HCT116 (cell line): Measurements from ENCODE around the gene STAT4. TPM values are rescaled to one million over a fixed set of nuclear protein-coding genes. Genes with fewer than 3 reads are reported as not detected.

Experiments
- ATAC-seq: fragments of 200-7000 bp; cut with Tn5 transposase; 2 replicates; pipeline ENCODE4 v1.9.1; 2020; ENCODE audit warnings: mild to moderate bottlenecking, moderate library complexity
- BruUV-seq: library from RNA; stranded (reverse); fragments of 400-500 nt; replicated peaks from 2 replicates; lab custom pipeline; 2021; lab: Mats Ljungman, UMichigan
- CTCF ChIA-PET: fragments of 300-600 bp; sonication (Branson Sonifier 250); formaldehyde crosslinking; loops from one replicate; lab custom pipeline; 2021; ENCODE audit warnings: antibody characterized with exemption; lab: Charles Lee
- POLR2A ChIA-PET: fragments of 300-600, 350-600 bp; sonication (Branson Sonifier 250); formaldehyde crosslinking; loops from one replicate; lab custom pipeline; 2021; ENCODE audit warnings: antibody characterized with exemption; lab: Charles Lee
- RAD21 ChIA-PET, 2 experiments: fragments of 300-600 bp; sonication (Branson Sonifier 250); formaldehyde crosslinking; loops; one replicate each; lab custom pipeline; 2023; ENCODE audit warnings: low total read pairs in 2 of 2; ENCODE audit not compliant: uncharacterized antibody in 2 of 2, unreplicated experiment in 2 of 2, low non-redundant PET in 1 of 2; lab: Charles Lee
- DNase-seq: peaks from one replicate; pipeline ENCODE4 v3.0.0-alpha.2; 2010; ENCODE audit warnings: low read depth, low spot score
- H2AFZ ChIP-seq: fragments of 200-600 bp; shearing (Covaris generic), sonication (generic); 2 replicates; pipeline ENCODE4 v1.6.1; 2017; ENCODE audit warnings: low read depth, mixed run types, mixed read lengths, antibody characterized with exemption, low read length; ENCODE audit not compliant: poor library complexity, severe bottlenecking
- H3K27ac ChIP-seq: 2 replicates; pipeline ENCODE4 v1.5.1; 2012; ENCODE audit warnings: low read depth, low read length
- H3K27me3 ChIP-seq: fragments of 200-600 bp; sonication (generic); 2 replicates; pipeline ENCODE4 v1.6.1; 2016; ENCODE audit warnings: mixed run types, low read length, mixed read lengths; ENCODE audit not compliant: insufficient read depth
- H3K36me3 ChIP-seq, 2 experiments: fragments of 200-500 bp in 1 of 2; fragments of 200-600 bp in 1 of 2; sonication (Bioruptor generic) in 1 of 2; sonication (generic) in 1 of 2; 2 replicates each; pipeline versions ENCODE4 v1.5.1 to v1.6.1; 2014 to 2016; ENCODE audit warnings: low read length in 2 of 2, inconsistent platforms in 1 of 2, mixed read lengths in 1 of 2, mixed run types in 1 of 2; ENCODE audit not compliant: insufficient read depth in 2 of 2, control insufficient read depth in 1 of 2
- H3K4me1 ChIP-seq, 2 experiments: fragments of 200-600 bp in 1 of 2; sonication (generic) in 1 of 2; 2 replicates each; pipeline versions ENCODE4 v1.5.1 to v1.6.1; 2012 to 2017; ENCODE audit warnings: low read length in 2 of 2, inconsistent platforms in 1 of 2, mild to moderate bottlenecking in 1 of 2, mixed read lengths in 1 of 2, mixed run types in 1 of 2, moderate library complexity in 1 of 2; ENCODE audit not compliant: insufficient read depth in 2 of 2, control insufficient read depth in 1 of 2
- H3K4me2 ChIP-seq: fragments of 200-600 bp; sonication (generic); 2 replicates; pipeline ENCODE4 v1.6.1; 2017; ENCODE audit warnings: mixed run types, low read length, mixed read lengths
- H3K4me3 ChIP-seq, 2 experiments: fragments of 200-600 bp in 1 of 2; sonication (generic) in 1 of 2; replicated peaks in 1 of 2; 2 replicates each; pipeline ENCODE4 v1.5.1; 2011 to 2016; ENCODE audit warnings: low read length in 2 of 2, control low read depth in 1 of 2, low read depth in 1 of 2, mild to moderate bottlenecking in 1 of 2, mixed read lengths in 1 of 2, mixed run types in 1 of 2
- H3K79me2 ChIP-seq: fragments of 200-600 bp; sonication (generic); 2 replicates; pipeline ENCODE4 v1.6.1; 2017; ENCODE audit warnings: mild to moderate bottlenecking, mixed run types, low read length, moderate library complexity, mixed read lengths; ENCODE audit not compliant: insufficient read depth
- H3K9ac ChIP-seq: fragments of 200-600 bp; sonication (generic); 2 replicates; pipeline ENCODE4 v1.6.1; 2016; ENCODE audit warnings: low read length, mixed read lengths
- H3K9me2 ChIP-seq: fragments of 200-600 bp; sonication (generic), shearing (Covaris generic); 2 replicates; pipeline ENCODE4 v1.6.1; 2017; ENCODE audit warnings: mixed run types, mild to moderate bottlenecking, moderate library complexity; ENCODE audit not compliant: insufficient read depth
- H3K9me3 ChIP-seq, 2 experiments: fragments of 200-500 bp in 1 of 2; fragments of 200-600 bp in 1 of 2; sonication (Bioruptor generic) in 1 of 2; sonication (generic) in 1 of 2; 2 replicates each; pipeline ENCODE4 v1.6.1; 2014 to 2017; ENCODE audit warnings: low read length in 2 of 2, mixed read lengths in 2 of 2, inconsistent platforms in 1 of 2, low read depth in 1 of 2, mild to moderate bottlenecking in 1 of 2, mixed run types in 1 of 2, moderate library complexity in 1 of 2; ENCODE audit not compliant: control insufficient read depth in 1 of 2, insufficient read depth in 1 of 2
- H4K20me1 ChIP-seq: fragments of 200-600 bp; sonication (generic), shearing (Covaris generic); 2 replicates; pipeline ENCODE4 v1.6.1; 2017; ENCODE audit warnings: mixed run types, mild to moderate bottlenecking, moderate library complexity; ENCODE audit not compliant: insufficient read depth
- CBX3 ChIP-seq: IDR thresholded peaks from 2 replicates; pipeline ENCODE4 v1.6.1; 2012; ENCODE audit warnings: low read depth
- CEBPB ChIP-seq: IDR thresholded peaks from 2 replicates; pipeline ENCODE4 v1.6.1; 2012; ENCODE audit warnings: low read depth
- EGR1 ChIP-seq: IDR thresholded peaks from 2 replicates; pipeline ENCODE4 v1.6.1; 2012; ENCODE audit warnings: low read depth
- ELF1 ChIP-seq: IDR thresholded peaks from 2 replicates; pipeline ENCODE4 v1.6.1; 2012; ENCODE audit warnings: low read depth, borderline replicate concordance
- EZH2phosphoT487 ChIP-seq: fragments of 200-600 bp; IDR thresholded peaks from 2 replicates; pipeline ENCODE4 v1.6.1; 2018; ENCODE audit warnings: antibody characterized with exemption, borderline replicate concordance
- JUND ChIP-seq: IDR thresholded peaks from 2 replicates; pipeline ENCODE4 v1.6.1; 2012
- POLR2A ChIP-seq: IDR thresholded peaks from 2 replicates; pipeline ENCODE4 v1.7.0; 2011; ENCODE audit warnings: borderline replicate concordance; ENCODE audit not compliant: insufficient read depth, insufficient read length; ENCODE audit errors: extremely low read depth
- POLR2AphosphoS5 ChIP-seq: IDR thresholded peaks from 2 replicates; pipeline ENCODE4 v1.6.1; 2011; ENCODE audit warnings: mild to moderate bottlenecking, low read depth, low read length, moderate library complexity
- RAD21 ChIP-seq: IDR thresholded peaks from 2 replicates; pipeline ENCODE4 v1.6.1; 2012; ENCODE audit warnings: low read depth, mild to moderate bottlenecking
- SRF ChIP-seq: IDR thresholded peaks from 2 replicates; pipeline ENCODE4 v1.6.1; 2012; ENCODE audit warnings: low read depth
- TCF7L2 ChIP-seq: IDR thresholded peaks from 2 replicates; pipeline ENCODE4 v1.7.0; 2011; ENCODE audit warnings: borderline replicate concordance, inconsistent platforms; ENCODE audit not compliant: insufficient read depth, insufficient read length; ENCODE audit errors: extremely low read depth
- ZFX ChIP-seq: fragments of 450-650 bp; IDR thresholded peaks from 2 replicates; pipeline ENCODE4 v1.6.1; 2017
- intact Hi-C: fragments of 100-400 bp; cut with micrococcal nuclease; formaldehyde crosslinking; loops from 2 replicates; pipeline ENCODE4 v1.10.0; 2022
- total RNA-seq: library from RNA; stranded (reverse); gene quantifications from one replicate; pipeline ENCODE4 v1.2.1, GENCODE V29; 2021; ENCODE audit not compliant: unreplicated experiment
- TF ChIP-seq, protein P1 (sequence below): IDR thresholded peaks from 2 replicates; pipeline ENCODE4 v1.6.1; 2012
- TF ChIP-seq, protein P2 (sequence below): IDR thresholded peaks from 2 replicates; pipeline ENCODE4 v1.6.1; 2012; ENCODE audit warnings: low read depth
- TF ChIP-seq, protein P3 (sequence below), 3 experiments: fragments of 200-600 bp in 1 of 3; sonication (generic) in 1 of 3; IDR thresholded peaks in 2 of 3; conservative IDR thresholded peaks in 1 of 3; 2 replicates each; pipeline ENCODE4 v1.5.1; 2012 to 2017; ENCODE audit warnings: low read depth in 2 of 3, low read length in 2 of 3, antibody characterized with exemption in 1 of 3, borderline replicate concordance in 1 of 3, control low read depth in 1 of 3, mild to moderate bottlenecking in 1 of 3, mixed read lengths in 1 of 3, mixed run types in 1 of 3, moderate library complexity in 1 of 3; ENCODE audit not compliant: insufficient read depth in 1 of 3
- TF ChIP-seq, protein P4 (sequence below): IDR thresholded peaks from 2 replicates; pipeline ENCODE4 v1.6.1; 2011; ENCODE audit warnings: mild to moderate bottlenecking, low read length, moderate library complexity; ENCODE audit not compliant: insufficient replicate concordance; ENCODE audit errors: extremely low read depth

Gene STAT4
- total RNA-seq, 1 experiment from 2014 or later, result 2.0 TPM

DNA sequence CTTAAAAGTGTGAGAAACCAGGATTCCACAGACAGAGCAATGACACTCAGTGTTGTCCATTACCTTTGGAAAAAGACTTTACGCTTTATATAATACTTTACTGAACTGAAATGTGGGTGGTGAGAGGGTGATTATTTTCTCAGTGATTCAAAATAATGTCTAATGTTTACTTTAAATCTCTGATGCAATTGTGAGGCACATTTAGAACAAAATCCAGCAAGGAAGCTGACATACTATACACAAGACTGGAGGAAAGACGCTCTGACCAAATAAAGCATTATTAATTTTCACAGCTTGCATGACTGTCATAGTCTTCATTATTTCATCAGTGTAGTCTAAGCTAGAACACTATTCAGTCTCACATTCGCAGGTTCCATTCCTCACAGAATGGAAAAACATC, 102.7 kb downstream of the STAT4 start:
- ATAC-seq, result no peak
- no peak for TF ChIP-seq JUND
- TF ChIP-seq EGR1, result no peak
- no peak for TF ChIP-seq POLR2A
- no peak for TF ChIP-seq EZH2phosphoT487
- TF ChIP-seq ELF1, result no peak
- TF ChIP-seq ZFX, result no peak
- TF ChIP-seq, protein P1, sequence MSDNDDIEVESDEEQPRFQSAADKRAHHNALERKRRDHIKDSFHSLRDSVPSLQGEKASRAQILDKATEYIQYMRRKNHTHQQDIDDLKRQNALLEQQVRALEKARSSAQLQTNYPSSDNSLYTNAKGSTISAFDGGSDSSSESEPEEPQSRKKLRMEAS, result no peak
- TF ChIP-seq, protein P2, sequence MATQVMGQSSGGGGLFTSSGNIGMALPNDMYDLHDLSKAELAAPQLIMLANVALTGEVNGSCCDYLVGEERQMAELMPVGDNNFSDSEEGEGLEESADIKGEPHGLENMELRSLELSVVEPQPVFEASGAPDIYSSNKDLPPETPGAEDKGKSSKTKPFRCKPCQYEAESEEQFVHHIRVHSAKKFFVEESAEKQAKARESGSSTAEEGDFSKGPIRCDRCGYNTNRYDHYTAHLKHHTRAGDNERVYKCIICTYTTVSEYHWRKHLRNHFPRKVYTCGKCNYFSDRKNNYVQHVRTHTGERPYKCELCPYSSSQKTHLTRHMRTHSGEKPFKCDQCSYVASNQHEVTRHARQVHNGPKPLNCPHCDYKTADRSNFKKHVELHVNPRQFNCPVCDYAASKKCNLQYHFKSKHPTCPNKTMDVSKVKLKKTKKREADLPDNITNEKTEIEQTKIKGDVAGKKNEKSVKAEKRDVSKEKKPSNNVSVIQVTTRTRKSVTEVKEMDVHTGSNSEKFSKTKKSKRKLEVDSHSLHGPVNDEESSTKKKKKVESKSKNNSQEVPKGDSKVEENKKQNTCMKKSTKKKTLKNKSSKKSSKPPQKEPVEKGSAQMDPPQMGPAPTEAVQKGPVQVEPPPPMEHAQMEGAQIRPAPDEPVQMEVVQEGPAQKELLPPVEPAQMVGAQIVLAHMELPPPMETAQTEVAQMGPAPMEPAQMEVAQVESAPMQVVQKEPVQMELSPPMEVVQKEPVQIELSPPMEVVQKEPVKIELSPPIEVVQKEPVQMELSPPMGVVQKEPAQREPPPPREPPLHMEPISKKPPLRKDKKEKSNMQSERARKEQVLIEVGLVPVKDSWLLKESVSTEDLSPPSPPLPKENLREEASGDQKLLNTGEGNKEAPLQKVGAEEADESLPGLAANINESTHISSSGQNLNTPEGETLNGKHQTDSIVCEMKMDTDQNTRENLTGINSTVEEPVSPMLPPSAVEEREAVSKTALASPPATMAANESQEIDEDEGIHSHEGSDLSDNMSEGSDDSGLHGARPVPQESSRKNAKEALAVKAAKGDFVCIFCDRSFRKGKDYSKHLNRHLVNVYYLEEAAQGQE, result no peak
- no peak for TF ChIP-seq CEBPB
- TF ChIP-seq, protein P3, sequence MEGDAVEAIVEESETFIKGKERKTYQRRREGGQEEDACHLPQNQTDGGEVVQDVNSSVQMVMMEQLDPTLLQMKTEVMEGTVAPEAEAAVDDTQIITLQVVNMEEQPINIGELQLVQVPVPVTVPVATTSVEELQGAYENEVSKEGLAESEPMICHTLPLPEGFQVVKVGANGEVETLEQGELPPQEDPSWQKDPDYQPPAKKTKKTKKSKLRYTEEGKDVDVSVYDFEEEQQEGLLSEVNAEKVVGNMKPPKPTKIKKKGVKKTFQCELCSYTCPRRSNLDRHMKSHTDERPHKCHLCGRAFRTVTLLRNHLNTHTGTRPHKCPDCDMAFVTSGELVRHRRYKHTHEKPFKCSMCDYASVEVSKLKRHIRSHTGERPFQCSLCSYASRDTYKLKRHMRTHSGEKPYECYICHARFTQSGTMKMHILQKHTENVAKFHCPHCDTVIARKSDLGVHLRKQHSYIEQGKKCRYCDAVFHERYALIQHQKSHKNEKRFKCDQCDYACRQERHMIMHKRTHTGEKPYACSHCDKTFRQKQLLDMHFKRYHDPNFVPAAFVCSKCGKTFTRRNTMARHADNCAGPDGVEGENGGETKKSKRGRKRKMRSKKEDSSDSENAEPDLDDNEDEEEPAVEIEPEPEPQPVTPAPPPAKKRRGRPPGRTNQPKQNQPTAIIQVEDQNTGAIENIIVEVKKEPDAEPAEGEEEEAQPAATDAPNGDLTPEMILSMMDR (IDR thresholded peaks at IDR 0.05 in 2 of 3, conservative IDR thresholded peaks at IDR 0.05 in 1 of 3; ENCODE audit: borderline replicate concordance in 1 of 3, insufficient read depth in 1 of 3, low read depth in 2 of 3, low read length in 2 of 3), result no peak
- no peak for TF ChIP-seq TCF7L2
- no peak for TF ChIP-seq POLR2AphosphoS5
- TF ChIP-seq, protein P4, sequence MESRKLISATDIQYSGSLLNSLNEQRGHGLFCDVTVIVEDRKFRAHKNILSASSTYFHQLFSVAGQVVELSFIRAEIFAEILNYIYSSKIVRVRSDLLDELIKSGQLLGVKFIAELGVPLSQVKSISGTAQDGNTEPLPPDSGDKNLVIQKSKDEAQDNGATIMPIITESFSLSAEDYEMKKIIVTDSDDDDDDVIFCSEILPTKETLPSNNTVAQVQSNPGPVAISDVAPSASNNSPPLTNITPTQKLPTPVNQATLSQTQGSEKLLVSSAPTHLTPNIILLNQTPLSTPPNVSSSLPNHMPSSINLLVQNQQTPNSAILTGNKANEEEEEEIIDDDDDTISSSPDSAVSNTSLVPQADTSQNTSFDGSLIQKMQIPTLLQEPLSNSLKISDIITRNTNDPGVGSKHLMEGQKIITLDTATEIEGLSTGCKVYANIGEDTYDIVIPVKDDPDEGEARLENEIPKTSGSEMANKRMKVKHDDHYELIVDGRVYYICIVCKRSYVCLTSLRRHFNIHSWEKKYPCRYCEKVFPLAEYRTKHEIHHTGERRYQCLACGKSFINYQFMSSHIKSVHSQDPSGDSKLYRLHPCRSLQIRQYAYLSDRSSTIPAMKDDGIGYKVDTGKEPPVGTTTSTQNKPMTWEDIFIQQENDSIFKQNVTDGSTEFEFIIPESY, result no peak
- TF ChIP-seq CBX3, result no peak
- TF ChIP-seq SRF, result no peak
- TF ChIP-seq RAD21, result no peak
- CTCF ChIA-PET, result no interaction called here

More for the DNA sequence above, 102.7 kb downstream of the STAT4 start:
- ChIA-PET POLR2A (no interaction called here), RAD21 (no interaction called here)
- Histone ChIP-seq H3K79me2 (no peaks in the 10 kb centered on the region), H3K9me2 (no peaks in the 10 kb centered on the region), H2AFZ (no peak overlapping the region), H3K9ac (no peak overlapping the region), H4K20me1 (no peaks in the 10 kb centered on the region), H3K9me3 (peaks cover 0 to 7% of the 10 kb centered on the region in 2 experiments; a peak in 1 of 4 replicates), H3K27me3 (no peaks in the 10 kb centered on the region), H3K4me1 (peaks cover 0 to 8% of the 10 kb centered on the region in 2 experiments; a peak in 1 of 4 replicates), H3K4me2 (no peak overlapping the region), H3K27ac (no peak overlapping the region), H3K36me3 (no peaks in the 10 kb centered on the region), H3K4me3 (no peak overlapping the region)
- DNase-seq, result no peak
- intact Hi-C loops, result no loop called here
- BruUV-seq, result no TSS peak
